ENCODE measurements around the gene FREM1.

- TF ChIP-seq CTCF (IDR thresholded peaks at IDR 0.05) (no peak), POLR2A (IDR thresholded peaks at IDR 0.05) (no peak), POLR2AphosphoS5 (IDR thresholded peaks at IDR 0.05) (no peak)
Measured at GRCh38 chr9:14957109-14957508, 46.9 kb upstream of the FREM1 start.

Data from breast epithelium (tissue), 3 donors.